Skeletal muscle tissue (tissue), 4 donors: ENCODE data around the gene TMEM131L. TPM values are rescaled to one million over a fixed set of nuclear protein-coding genes. Genes with fewer than 3 reads are reported as not detected.
"Not testable (repeated sequence)": the region's sequence is repeated elsewhere in the genome, so short reads cannot be mapped to it uniquely, and the experiment has no call there.

ENCODE experiments used
- H3K27ac ChIP-seq: one replicate; pipeline ENCODE4 v1.7.0; 2013; ENCODE audit warnings: mild to moderate bottlenecking, low read depth, low read length, inconsistent platforms
- H3K27me3 ChIP-seq, 3 donors: one replicate each; pipeline ENCODE4 v1.7.0; 2013; ENCODE audit warnings: low read length in 3 of 3; ENCODE audit not compliant: control insufficient read depth in 3 of 3, insufficient read depth in 3 of 3
- H3K36me3 ChIP-seq, 3 donors: one replicate each; pipeline ENCODE4 v1.7.0; 2013; ENCODE audit warnings: low read length in 3 of 3; ENCODE audit not compliant: control insufficient read depth in 3 of 3, insufficient read depth in 3 of 3
- H3K4me1 ChIP-seq, 3 donors: one replicate each; pipeline ENCODE4 v1.7.0; 2013; ENCODE audit warnings: low read length in 3 of 3, mild to moderate bottlenecking in 3 of 3; ENCODE audit not compliant: control insufficient read depth in 3 of 3, insufficient read depth in 3 of 3
- H3K4me3 ChIP-seq, 3 donors: one replicate each; pipeline ENCODE4 v1.7.0; 2013; ENCODE audit warnings: low read length in 3 of 3
- H3K9ac ChIP-seq, 3 donors: one replicate each; pipeline ENCODE4 v1.7.0; 2013; ENCODE audit warnings: low read length in 3 of 3, mild to moderate bottlenecking in 3 of 3, moderate library complexity in 2 of 3, low read depth in 1 of 3
- H3K9me3 ChIP-seq, 3 donors: one replicate each; pipeline ENCODE4 v1.7.0; 2013; ENCODE audit warnings: low read length in 3 of 3; ENCODE audit not compliant: control insufficient read depth in 3 of 3
- total RNA-seq: library from RNA; depleted of rRNA; stranded (reverse); fragments of >200 nt; gene quantifications from one replicate; pipeline ENCODE4 v1.2.3, GENCODE V29; 2014
- donor health status: Osteomylitis.

TMEM131L gene
- total RNA-seq, 1 donor from 2014 or later = 69.4 TPM

- H3K27me3 ChIP-seq, H3K4me3 ChIP-seq, H3K9me3 ChIP-seq, H3K36me3 ChIP-seq, H3K9ac ChIP-seq: not testable (repeated sequence)
- peaks cover 33 to 36% (median 36%) of the 10 kb centered on the region in 3 donors for H3K4me1 ChIP-seq
- H3K27ac ChIP-seq = peak overlapping the region; percentile 28
These were observed 82.7 kb downstream of the TMEM131L start for GRCh38 chr4:153548907-153549306.

- H3K27me3 ChIP-seq = no peaks in the 10 kb centered on the region
- H3K36me3 ChIP-seq = no peaks in the 10 kb centered on the region
- no peak overlapping the region for H3K9ac ChIP-seq
- H3K9me3 ChIP-seq = no peaks in the 10 kb centered on the region
- peaks cover 28 to 35% (median 32%) of the 10 kb centered on the region in 3 donors for H3K4me1 ChIP-seq
- no peak overlapping the region for H3K4me3 ChIP-seq
- peak overlapping the region; percentile 28 for H3K27ac ChIP-seq
These were observed 83.2 kb downstream of the TMEM131L start for GRCh38 chr4:153549405-153549804.

- H3K27ac ChIP-seq = peak overlapping the region; percentile 97
These were observed 87.1 kb downstream of the TMEM131L start for GRCh38 chr4:153553155-153553818.

GRCh38 chr4:153553819-153554170, 87.6 kb downstream of the TMEM131L start:
- H3K36me3 ChIP-seq = peaks cover 4 to 7% (median 5%) of the 10 kb centered on the region in 3 donors
- no peaks in the 10 kb centered on the region for H3K27me3 ChIP-seq
- H3K4me1 ChIP-seq = peaks cover 9 to 22% (median 16%) of the 10 kb centered on the region in 3 donors
- peak overlapping the region; percentile 34 to 58 (median 50) for H3K9ac ChIP-seq
- H3K4me3 ChIP-seq = peak overlapping the region in 2 of 3 donors; percentile 16 to 28
- H3K27ac ChIP-seq = peak overlapping the region; percentile 97
- no peaks in the 10 kb centered on the region for H3K9me3 ChIP-seq

More at GRCh38 chr4:153553155-153553818, 87.1 kb downstream of the TMEM131L start:
- Histone ChIP-seq H3K4me1 (peaks cover 14 to 27% (median 21%) of the 10 kb centered on the region in 3 donors), H3K9ac (peak overlapping the region; percentile 34 to 58 (median 50)), H3K4me3 (peak overlapping the region in 1 of 3 donors; percentile 28), H3K27me3 (no peaks in the 10 kb centered on the region), H3K9me3 (no peaks in the 10 kb centered on the region), H3K36me3 (peaks cover 4 to 7% (median 5%) of the 10 kb centered on the region in 3 donors)

- peak overlapping the region; percentile 97 for H3K27ac ChIP-seq
- peaks cover 7 to 14% (median 14%) of the 10 kb centered on the region in 3 donors for H3K4me1 ChIP-seq
- peak overlapping the region in 2 of 3 donors; percentile 47 to 58 for H3K9ac ChIP-seq
- no peak overlapping the region for H3K4me3 ChIP-seq
- no peaks in the 10 kb centered on the region for H3K27me3 ChIP-seq
- no peaks in the 10 kb centered on the region for H3K9me3 ChIP-seq
- H3K36me3 ChIP-seq = peaks cover 10 to 18% (median 12%) of the 10 kb centered on the region in 3 donors
These were observed 89.7 kb downstream of the TMEM131L start for GRCh38 chr4:153555730-153556434.

GRCh38 chr4:153556435-153556815, 90.3 kb downstream of the TMEM131L start:
- peaks cover 12 to 24% (median 13%) of the 10 kb centered on the region in 3 donors for H3K36me3 ChIP-seq
- no peak overlapping the region for H3K4me3 ChIP-seq
- H3K9me3 ChIP-seq = peaks cover 0 to 2% (median 0%) of the 10 kb centered on the region in 3 donors
- H3K9ac ChIP-seq = peak overlapping the region in 1 of 3 donors; percentile 47
- H3K4me1 ChIP-seq = peaks cover 7 to 14% (median 14%) of the 10 kb centered on the region in 3 donors
- no peaks in the 10 kb centered on the region for H3K27me3 ChIP-seq
- H3K27ac ChIP-seq = peak overlapping the region; percentile 97

- Histone ChIP-seq H3K9me3 (peaks cover 0 to 3% (median 0%) of the 10 kb centered on the region in 3 donors), H3K9ac (no peak overlapping the region), H3K27ac (no peak overlapping the region), H3K4me1 (peaks cover 14 to 16% (median 16%) of the 10 kb centered on the region in 3 donors), H3K36me3 (peaks cover 12 to 25% (median 13%) of the 10 kb centered on the region in 3 donors), H3K4me3 (no peak overlapping the region), H3K27me3 (no peaks in the 10 kb centered on the region)
These were observed 94.7 kb downstream of the TMEM131L start for GRCh38 chr4:153560908-153561307.

GRCh38 chr4:153564630-153565525, 98.7 kb downstream of the TMEM131L start:
- Histone ChIP-seq H3K27me3 (no peaks in the 10 kb centered on the region), H3K27ac (peak overlapping the region; percentile 83), H3K9me3 (peaks cover 0 to 3% (median 0%) of the 10 kb centered on the region in 3 donors), H3K4me3 (peak overlapping the region in 1 of 3 donors; percentile 31), H3K9ac (peak overlapping the region; percentile 5 to 69 (median 27)), H3K36me3 (peaks cover 2 to 15% (median 7%) of the 10 kb centered on the region in 3 donors), H3K4me1 (peaks cover 27 to 38% (median 36%) of the 10 kb centered on the region in 3 donors)

GRCh38 chr4:153566631-153567150, 100.5 kb downstream of the TMEM131L start:
- Histone ChIP-seq H3K9me3 (no peaks in the 10 kb centered on the region), H3K4me3 (no peak overlapping the region), H3K4me1 (peaks cover 37 to 48% (median 44%) of the 10 kb centered on the region in 3 donors), H3K27ac (peak overlapping the region; percentile 83), H3K9ac (peak overlapping the region; percentile 26 to 69 (median 54)), H3K27me3 (no peaks in the 10 kb centered on the region), H3K36me3 (no peaks in the 10 kb centered on the region)
